GM23248 (cell line): ENCODE data around the gene MPP3. TPM values are rescaled to one million over a fixed set of nuclear protein-coding genes. Genes with fewer than 3 reads are reported as not detected.

Experiments used
- DNase-seq: peaks from one replicate; pipeline ENCODE4 v3.0.0-alpha.2; 2015
- H2AFZ ChIP-seq: fragments of 200-600 bp; sonication (generic); 2 replicates; pipeline ENCODE4 v1.6.1; 2016; ENCODE audit warnings: antibody characterized with exemption
- H3F3A ChIP-seq: fragments of 200-600 bp; sonication (generic); 2 replicates; pipeline ENCODE4 v1.6.1; 2016; ENCODE audit warnings: mild to moderate bottlenecking, antibody characterized with exemption, mixed run types; ENCODE audit not compliant: insufficient read depth
- H3K27ac ChIP-seq: fragments of 200-600 bp; sonication (generic); 2 replicates; pipeline ENCODE4 v1.5.1; 2016; ENCODE audit warnings: mild to moderate bottlenecking
- H3K27me3 ChIP-seq: fragments of 200-600 bp; sonication (generic); replicated peaks from 2 replicates; pipeline ENCODE4 v1.6.1; 2016; ENCODE audit warnings: mild to moderate bottlenecking; ENCODE audit not compliant: insufficient read depth
- H3K36me3 ChIP-seq: fragments of 200-600 bp; sonication (generic); 2 replicates; pipeline ENCODE4 v1.6.1; 2016; ENCODE audit warnings: low read depth, mild to moderate bottlenecking
- H3K4me1 ChIP-seq: fragments of 200-600 bp; sonication (generic); 2 replicates; pipeline ENCODE4 v1.6.1; 2016; ENCODE audit warnings: mild to moderate bottlenecking; ENCODE audit not compliant: insufficient read depth
- H3K4me2 ChIP-seq: fragments of 200-600 bp; sonication (generic); one replicate; pipeline ENCODE4 v1.6.1; 2016; ENCODE audit warnings: mild to moderate bottlenecking; ENCODE audit not compliant: unreplicated experiment
- H3K4me3 ChIP-seq: fragments of 200-600 bp; sonication (generic); 2 replicates; pipeline ENCODE4 v1.5.1; 2016; ENCODE audit warnings: mild to moderate bottlenecking
- H3K79me2 ChIP-seq: fragments of 200-600 bp; sonication (generic); 2 replicates; pipeline ENCODE4 v1.6.1; 2016; ENCODE audit warnings: mild to moderate bottlenecking; ENCODE audit not compliant: insufficient read depth
- H3K9ac ChIP-seq: fragments of 200-600 bp; sonication (generic); 2 replicates; pipeline ENCODE4 v1.6.1; 2016; ENCODE audit warnings: mild to moderate bottlenecking
- H3K9me2 ChIP-seq: fragments of 200-600 bp; sonication (generic); 2 replicates; pipeline ENCODE4 v1.6.1; 2016; ENCODE audit warnings: mixed run types, mild to moderate bottlenecking, moderate library complexity; ENCODE audit not compliant: insufficient read depth
- H3K9me3 ChIP-seq: fragments of 200-600 bp; sonication (generic); one replicate; pipeline ENCODE4 v1.6.1; 2017; ENCODE audit warnings: low read depth
- H4K20me1 ChIP-seq: fragments of 200-600 bp; sonication (generic); 2 replicates; pipeline ENCODE4 v1.6.0; 2016; ENCODE audit not compliant: insufficient read depth
- EZH2 ChIP-seq: fragments of 200-600 bp; sonication (generic); IDR thresholded peaks from 2 replicates; pipeline ENCODE4 v1.6.1; 2018; ENCODE audit warnings: antibody characterized with exemption, mild to moderate bottlenecking; ENCODE audit not compliant: insufficient read depth, poor library complexity, severe bottlenecking
- EZH2phosphoT487 ChIP-seq: fragments of 200-600 bp; sonication (generic); IDR thresholded peaks from 2 replicates; pipeline ENCODE4 v1.6.1; 2018; ENCODE audit warnings: antibody characterized with exemption, moderate library complexity, mild to moderate bottlenecking, low read depth; ENCODE audit not compliant: insufficient read depth
- WGBS, 2 experiments: methylation state at CpG; one replicate each; pipeline ENCODE4 v1.1.6; 2015 to 2017; ENCODE audit warnings: low lambda C conversion rate in 2 of 2, low coverage in 1 of 2; ENCODE audit errors: missing lambda C conversion rate in 2 of 2; 5-methylcytosine and 5-hydroxymethylcytosine counted together
- in situ Hi-C: fragments of 300-500 bp; cut with MboI; formaldehyde crosslinking; loops from 2 replicates; pipeline ENCODE4 v1.15.0; 2020
- polyA plus RNA-seq: library from polyadenylated mRNA; unstranded; fragments of >200 nt; fragmentation: Nextera tagmentation; extraction: Ambion mirVana; gene quantifications from 2 replicates; pipeline ENCODE4 v1.2.1, GENCODE V29; 2016
- total RNA-seq: library from RNA; depleted of rRNA; stranded (reverse); fragments of >200 nt; shearing (Covaris generic); gene quantifications from 2 replicates; pipeline ENCODE4 v1.2.3, GENCODE V29; 2014

The MPP3 gene
- total and polyA plus RNA-seq, 2 experiments from 2014 or later = 6.3 to 6.6 TPM

DNA sequence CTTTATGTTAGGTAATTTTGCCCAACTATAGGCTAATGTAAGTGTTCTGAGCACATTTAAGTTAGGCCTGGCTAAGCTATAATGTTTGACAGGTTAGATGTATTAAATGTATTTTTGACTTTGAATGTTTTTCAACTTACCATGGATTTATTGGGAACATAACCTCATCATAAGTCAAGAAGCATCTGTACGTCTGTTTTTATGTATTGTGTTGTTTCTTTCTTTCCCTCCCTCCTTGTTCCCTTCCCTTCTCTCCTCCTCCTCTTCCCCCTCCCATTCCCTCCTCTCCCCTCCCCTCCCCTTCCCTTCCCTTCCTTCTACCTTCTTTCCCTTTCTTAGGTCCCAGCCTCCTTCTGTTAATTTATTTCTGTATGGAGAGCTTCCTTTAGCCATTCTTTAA, 43.5 kb downstream of the MPP3 start:
- H2AFZ ChIP-seq = no peak overlapping the region
- peaks cover 3% of the 10 kb centered on the region for H3F3A ChIP-seq
- no peak overlapping the region for H3K27ac ChIP-seq
- H3K36me3 ChIP-seq = no peaks in the 10 kb centered on the region
- no peak overlapping the region for H3K4me3 ChIP-seq
- H3K4me1 ChIP-seq = peaks cover 9% of the 10 kb centered on the region
- DNase-seq = no peak
- no peaks in the 10 kb centered on the region for H3K79me2 ChIP-seq
- no peaks in the 10 kb centered on the region for H3K9me3 ChIP-seq
- H3K9ac ChIP-seq = no peak overlapping the region
- no peak overlapping the region for H3K4me2 ChIP-seq
- in situ Hi-C loops = no loop called here
- H3K9me2 ChIP-seq = no peaks in the 10 kb centered on the region
- WGBS, 2 experiments = 94 to 100% methylated on average over 1 of the region's 1 CpG
- peaks cover 19% of the 10 kb centered on the region; the same call in 1 of the 2 replicates for H3K27me3 ChIP-seq
- TF ChIP-seq EZH2phosphoT487 (no peak), EZH2 (no peak)
- no peaks in the 10 kb centered on the region for H4K20me1 ChIP-seq

DNA sequence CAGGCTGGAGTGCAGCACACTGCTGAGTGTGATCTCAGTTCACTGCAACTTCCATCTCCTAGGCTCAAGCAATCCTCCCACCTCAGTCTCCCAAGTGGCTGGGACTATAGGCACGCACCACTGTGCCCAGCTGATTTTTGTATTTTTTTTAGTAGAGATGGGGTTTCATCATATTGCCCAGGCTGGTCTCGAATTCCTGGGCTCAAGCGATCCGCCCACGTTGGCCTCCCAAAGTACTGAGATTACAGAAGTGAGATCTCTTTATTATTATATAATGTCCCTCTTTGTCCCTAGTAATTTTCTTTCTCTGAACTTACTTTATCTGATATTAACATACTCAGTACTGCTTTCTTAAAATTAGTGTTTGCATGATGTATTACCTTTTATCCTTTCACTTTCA, 44.4 kb downstream of the MPP3 start:
- 93% methylated on average over 5 of the region's 5 CpGs for WGBS, 2 experiments
- Histone ChIP-seq H4K20me1 (no peaks in the 10 kb centered on the region), H3K9me3 (no peaks in the 10 kb centered on the region), H3F3A (peaks cover 12% of the 10 kb centered on the region), H3K4me3 (no peak overlapping the region), H3K79me2 (no peaks in the 10 kb centered on the region), H2AFZ (no peak overlapping the region), H3K9me2 (no peaks in the 10 kb centered on the region), H3K4me2 (no peak overlapping the region), H3K27ac (no peak overlapping the region), H3K4me1 (peaks cover 18% of the 10 kb centered on the region), H3K9ac (no peak overlapping the region), H3K36me3 (no peaks in the 10 kb centered on the region), H3K27me3 (peaks cover 19% of the 10 kb centered on the region; the same call in 1 of the 2 replicates)
- in situ Hi-C loops = no loop called here
- DNase-seq = no peak
- TF ChIP-seq EZH2 = no peak

DNA sequence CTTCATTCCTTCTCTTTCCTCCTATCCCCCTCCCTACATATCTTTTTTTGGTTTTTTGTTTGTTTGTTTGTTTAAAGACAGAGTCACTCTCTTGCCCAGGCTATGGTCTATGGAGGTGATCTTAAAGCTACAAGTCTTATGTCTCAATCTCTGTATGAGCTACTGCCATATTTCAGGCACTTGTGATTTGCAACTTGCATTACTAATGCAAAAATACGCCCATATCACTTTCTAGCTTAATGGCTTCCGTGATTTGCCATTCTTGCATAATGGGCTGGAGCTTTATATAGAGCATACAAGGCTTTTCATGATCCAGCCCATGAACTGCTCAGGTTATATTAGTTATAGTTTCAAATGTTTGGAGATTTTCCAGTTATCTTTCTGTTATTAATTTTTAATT, 45.2 kb downstream of the MPP3 start:
- Histone ChIP-seq H3K9me2 (no peaks in the 10 kb centered on the region), H3K79me2 (no peaks in the 10 kb centered on the region), H3K9me3 (no peaks in the 10 kb centered on the region), H3F3A (peaks cover 18% of the 10 kb centered on the region), H3K27me3 (peaks cover 19% of the 10 kb centered on the region; the same call in 1 of the 2 replicates), H4K20me1 (no peaks in the 10 kb centered on the region), H3K4me2 (no peak overlapping the region), H3K27ac (no peak overlapping the region), H3K36me3 (no peaks in the 10 kb centered on the region), H2AFZ (no peak overlapping the region), H3K4me1 (peaks cover 20% of the 10 kb centered on the region), H3K9ac (no peak overlapping the region), H3K4me3 (no peak overlapping the region)
- in situ Hi-C loops = no loop called here
- WGBS, 2 experiments = 93 to 98% methylated on average over 2 of the region's 2 CpGs
- TF ChIP-seq EZH2phosphoT487 (no peak), EZH2 (no peak)
- no peak for DNase-seq

DNA sequence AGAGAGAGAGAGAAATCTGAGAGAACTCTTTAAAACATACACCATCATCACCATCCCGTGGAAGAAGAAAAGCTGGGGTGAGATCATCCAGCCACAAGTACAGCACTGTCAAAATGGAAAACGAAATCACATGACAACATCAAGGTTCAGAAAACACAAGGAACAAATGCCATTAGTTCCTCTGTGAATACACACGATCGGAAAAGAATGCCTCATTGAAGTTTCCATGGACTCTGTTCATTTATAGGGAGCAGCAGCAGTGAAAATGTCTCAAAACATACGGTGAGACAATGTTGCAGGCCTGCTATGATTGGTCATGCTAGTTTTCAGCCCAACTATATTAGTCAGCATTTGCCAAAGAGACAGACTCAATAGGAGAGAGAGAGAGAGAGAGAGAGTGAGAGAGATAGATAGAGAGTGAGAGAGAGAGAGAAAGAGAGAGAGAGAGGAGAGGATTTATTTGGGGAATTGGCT, 48.3 kb downstream of the MPP3 start:
- peak overlapping the region; percentile 47 for H3K9ac ChIP-seq
- peak overlapping the region; percentile 62 for H3K4me2 ChIP-seq
- 0 out of 2 replicates have a peak overlapping the region, but pooled peaks have one; percentile 7 for H2AFZ ChIP-seq

DNA sequence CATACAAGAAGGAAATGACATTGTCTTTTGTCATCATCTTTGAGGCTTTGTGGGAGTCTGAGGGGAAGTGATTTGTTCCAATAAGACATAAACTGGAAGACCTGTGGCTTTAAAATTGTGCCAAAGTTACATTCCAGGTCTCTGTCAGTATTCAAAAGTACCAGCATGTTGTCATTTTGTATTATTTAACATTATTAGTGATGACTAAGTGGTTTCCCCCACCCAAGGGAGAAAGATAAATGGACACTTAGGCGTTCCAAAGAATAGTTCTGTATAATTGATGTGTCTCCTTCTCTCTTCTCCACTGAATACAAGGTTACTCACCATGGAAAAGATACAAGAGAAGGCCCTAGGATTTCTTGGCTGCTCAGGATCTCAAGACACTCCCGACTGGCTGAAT, 48.9 kb downstream of the MPP3 start:
- peaks cover 23% of the 10 kb centered on the region for H3K27me3 ChIP-seq
- WGBS, 2 experiments = 11 to 30% methylated on average over 2 of the region's 2 CpGs
- H2AFZ ChIP-seq = peak overlapping the region; percentile 7; the same call in 1 of the 2 replicates
- DNase-seq = peak; percentile 66
- H3K4me3 ChIP-seq = no peak overlapping the region
- H3F3A ChIP-seq = peaks cover 18% of the 10 kb centered on the region
- TF ChIP-seq EZH2phosphoT487 (peak; percentile 91; the same call in 1 of the 2 replicates), EZH2 (no peak)
- H3K9ac ChIP-seq = peak overlapping the region; percentile 47
- no peaks in the 10 kb centered on the region for H3K9me2 ChIP-seq
- in situ Hi-C loops = no loop called here
- peaks cover 20% of the 10 kb centered on the region for H3K4me1 ChIP-seq
- H3K36me3 ChIP-seq = no peaks in the 10 kb centered on the region
- peak overlapping the region; percentile 78 for H3K27ac ChIP-seq
- H3K4me2 ChIP-seq = peak overlapping the region; percentile 62
- no peaks in the 10 kb centered on the region for H3K79me2 ChIP-seq
- H3K9me3 ChIP-seq = no peaks in the 10 kb centered on the region
- H4K20me1 ChIP-seq = no peaks in the 10 kb centered on the region

More for the DNA sequence above, 48.3 kb downstream of the MPP3 start:
- H3K4me1 ChIP-seq = peaks cover 20% of the 10 kb centered on the region
- H3K4me3 ChIP-seq = no peak overlapping the region
- in situ Hi-C loops = no loop called here
- no peaks in the 10 kb centered on the region for H3K9me3 ChIP-seq
- 22 to 23% methylated on average over 5 of the region's 5 CpGs for WGBS, 2 experiments
- peaks cover 23% of the 10 kb centered on the region for H3K27me3 ChIP-seq
- H4K20me1 ChIP-seq = no peaks in the 10 kb centered on the region
- H3K79me2 ChIP-seq = no peaks in the 10 kb centered on the region
- TF ChIP-seq EZH2phosphoT487 (no peak), EZH2 (no peak)
- H3K9me2 ChIP-seq = no peaks in the 10 kb centered on the region
- DNase-seq = peak; percentile 91
- H3K27ac ChIP-seq = peak overlapping the region; percentile 78
- H3K36me3 ChIP-seq = no peaks in the 10 kb centered on the region
- H3F3A ChIP-seq = peaks cover 18% of the 10 kb centered on the region
